NCI-H1930 (cell line): ENCODE measurements around the gene CTXN1.

ENCODE experiments used
- DNase-seq, 2 experiments: peaks; one replicate each; lab custom pipeline; 2025; lab: John Stamatoyannopoulos, UW

CTXN1 gene

DNA sequence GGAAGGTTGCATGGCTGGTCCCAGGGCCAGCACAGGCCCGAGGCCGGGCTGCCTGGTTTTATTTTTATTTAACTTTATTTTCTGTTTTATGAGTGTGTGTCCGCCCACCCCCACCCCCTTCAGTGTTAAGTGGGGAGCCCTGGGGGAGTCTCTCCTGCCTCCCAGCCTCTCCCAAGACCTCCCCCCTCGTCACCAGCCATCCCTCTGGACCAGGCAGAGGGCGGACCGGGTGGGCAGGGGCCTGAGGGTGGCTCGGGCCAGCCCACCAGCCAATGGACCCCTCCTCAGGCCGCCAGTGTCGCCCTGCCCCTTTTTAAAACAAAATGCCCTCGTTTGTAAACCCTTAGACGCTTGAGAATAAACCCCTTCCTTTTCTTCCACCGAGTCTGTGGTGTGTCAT, 11.8 kb downstream of the CTXN1 start:
- DNase-seq: no peak

GRCh38 chr19:7913652-7914051, 12.3 kb downstream of the CTXN1 start:
- no peak for DNase-seq

DNA sequence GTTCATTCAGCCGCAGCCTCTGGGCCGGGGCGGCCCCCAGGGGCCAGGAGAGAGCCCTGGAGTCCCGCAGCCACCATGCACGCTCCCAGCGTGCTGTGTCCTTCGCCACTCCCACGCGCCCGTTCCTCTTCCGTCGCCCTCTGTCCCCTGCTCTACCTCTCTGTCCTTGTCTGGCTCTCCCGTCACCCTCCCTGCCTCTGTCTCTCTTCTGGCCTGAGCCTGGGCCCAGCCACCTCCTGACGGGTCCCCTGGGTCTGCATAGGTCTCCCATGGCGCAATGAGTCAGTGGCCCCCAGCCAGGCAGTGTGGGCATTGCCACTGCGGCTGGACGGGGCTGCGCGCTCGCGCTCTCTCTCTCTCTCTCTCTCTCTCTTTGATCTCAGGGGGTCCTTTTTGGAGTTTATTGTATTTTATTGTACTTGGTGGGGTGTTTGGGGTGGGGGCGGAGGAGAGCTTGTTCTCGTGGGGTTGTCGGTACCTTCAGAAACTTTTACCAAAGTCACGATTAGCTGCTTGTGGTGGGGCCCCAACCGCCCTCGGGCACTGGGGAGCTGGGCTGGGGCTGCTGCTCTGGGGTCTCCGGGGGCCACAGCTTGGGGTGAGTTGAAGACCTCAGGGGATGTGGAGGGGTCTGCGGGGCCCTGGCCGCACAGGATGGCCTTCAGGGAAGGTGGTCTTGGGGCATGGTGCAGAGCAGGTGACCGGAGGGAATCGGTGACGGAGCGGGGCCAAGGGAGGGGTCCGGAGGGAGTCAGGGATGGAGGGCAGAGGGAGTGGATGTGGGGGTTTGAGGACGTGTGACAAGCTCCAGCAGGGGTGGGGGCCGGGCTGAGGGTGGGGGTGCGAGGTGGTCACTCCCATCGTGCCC, 13.0 kb downstream of the CTXN1 start:
- no peak for DNase-seq

DNA sequence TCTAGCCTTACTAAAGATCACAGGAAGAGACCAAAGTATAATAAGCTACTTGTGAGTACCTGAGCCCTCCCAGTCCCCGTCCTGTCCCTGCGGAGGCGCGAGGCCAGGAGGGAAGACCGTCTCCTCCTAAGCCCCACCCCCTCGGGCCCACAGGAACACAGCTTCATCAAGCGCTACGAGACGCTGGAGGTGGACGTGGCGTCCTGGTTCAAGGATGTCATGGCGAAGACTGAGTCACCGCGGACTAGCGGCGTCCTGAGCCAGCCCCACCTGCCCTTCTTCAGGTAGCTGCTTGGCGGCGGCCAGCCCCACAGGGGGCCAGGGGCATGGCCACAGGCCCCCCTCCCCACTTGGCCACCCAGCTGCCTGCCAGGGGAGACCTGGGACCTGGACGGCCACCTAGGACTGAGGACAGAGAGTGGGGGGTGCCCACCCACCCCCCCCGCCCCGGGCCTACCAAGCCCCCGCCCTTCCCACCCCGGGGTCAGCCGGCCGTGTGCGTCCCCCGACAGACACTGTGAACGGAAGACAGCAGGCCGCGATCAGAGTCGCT, 13.7 kb downstream of the CTXN1 start:
- no peak for DNase-seq

- no peak for DNase-seq
These were observed 14.3 kb downstream of the CTXN1 start for GRCh38 chr19:7911508-7912143.

DNA sequence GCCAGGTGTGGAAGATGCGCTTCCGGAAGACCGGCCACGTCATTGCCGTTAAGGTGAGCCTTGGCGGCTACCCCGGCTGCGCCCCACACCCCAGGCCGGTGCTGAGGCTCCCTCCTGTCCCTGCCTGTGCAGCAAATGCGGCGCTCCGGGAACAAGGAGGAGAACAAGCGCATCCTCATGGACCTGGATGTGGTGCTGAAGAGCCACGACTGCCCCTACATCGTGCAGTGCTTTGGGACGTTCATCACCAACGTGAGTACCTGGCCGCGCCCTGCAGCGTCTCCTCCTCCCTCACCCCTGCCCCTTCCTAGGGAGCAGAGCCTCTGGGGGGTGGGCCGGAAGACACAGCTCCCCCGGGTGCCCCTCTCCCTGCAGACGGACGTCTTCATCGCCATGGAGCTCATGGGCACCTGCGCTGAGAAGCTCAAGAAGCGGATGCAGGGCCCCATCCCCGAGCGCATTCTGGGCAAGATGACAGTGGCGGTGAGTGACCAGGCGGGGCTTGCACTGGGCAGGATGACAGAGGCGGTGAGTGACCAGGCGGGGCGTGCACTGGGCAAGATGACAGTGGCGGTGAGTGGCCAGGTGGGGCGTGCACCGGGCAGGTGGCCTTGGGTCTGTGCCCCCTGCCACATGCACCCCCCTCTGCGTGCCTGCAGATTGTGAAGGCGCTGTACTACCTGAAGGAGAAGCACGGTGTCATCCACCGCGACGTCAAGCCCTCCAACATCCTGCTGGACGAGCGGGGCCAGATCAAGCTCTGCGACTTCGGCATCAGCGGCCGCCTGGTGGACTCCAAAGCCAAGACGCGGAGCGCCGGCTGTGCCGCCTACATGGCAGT, 15.4 kb downstream of the CTXN1 start:
- no peak for DNase-seq

GRCh38 chr19:7909471-7910067, 16.4 kb downstream of the CTXN1 start:
- no peak for DNase-seq

GRCh38 chr19:7908742-7909461, 17.0 kb downstream of the CTXN1 start:
- DNase-seq: no peak

DNA sequence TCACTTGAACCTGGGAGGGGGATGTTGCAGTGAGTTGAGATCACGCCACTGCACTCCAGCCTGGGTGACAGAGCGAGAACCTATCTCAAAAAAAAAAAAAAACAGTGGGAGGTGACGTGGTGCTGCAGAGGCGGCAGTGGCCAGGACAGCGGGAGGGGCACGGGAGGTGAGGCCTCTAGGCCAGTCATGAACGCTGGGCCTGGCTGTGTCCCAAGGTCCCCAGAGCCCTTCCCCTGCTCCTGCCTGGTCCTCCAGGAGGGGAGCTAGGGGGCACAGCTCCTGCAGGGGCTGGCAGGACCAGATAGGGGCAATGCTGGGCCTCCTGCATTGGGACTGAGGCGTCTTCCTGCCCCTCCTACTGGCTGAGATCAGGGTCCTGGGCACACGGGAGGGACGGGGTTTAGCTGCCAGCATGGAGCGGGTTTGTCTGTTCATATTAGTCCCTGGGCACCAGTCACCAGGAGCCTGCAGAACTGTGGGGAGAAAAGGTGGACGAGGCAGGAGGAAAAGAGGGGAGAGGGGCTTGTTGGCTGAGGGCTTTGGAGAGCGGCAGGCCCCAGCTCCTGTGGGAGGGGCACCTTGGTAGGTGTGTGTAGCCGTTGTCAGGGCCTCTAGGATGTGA, 17.7 kb downstream of the CTXN1 start:
- no peak for DNase-seq

GRCh38 chr19:7907544-7907943, 18.4 kb downstream of the CTXN1 start:
- no peak for DNase-seq

GRCh38 chr19:7907122-7907521, 18.8 kb downstream of the CTXN1 start:
- no peak for DNase-seq

DNA sequence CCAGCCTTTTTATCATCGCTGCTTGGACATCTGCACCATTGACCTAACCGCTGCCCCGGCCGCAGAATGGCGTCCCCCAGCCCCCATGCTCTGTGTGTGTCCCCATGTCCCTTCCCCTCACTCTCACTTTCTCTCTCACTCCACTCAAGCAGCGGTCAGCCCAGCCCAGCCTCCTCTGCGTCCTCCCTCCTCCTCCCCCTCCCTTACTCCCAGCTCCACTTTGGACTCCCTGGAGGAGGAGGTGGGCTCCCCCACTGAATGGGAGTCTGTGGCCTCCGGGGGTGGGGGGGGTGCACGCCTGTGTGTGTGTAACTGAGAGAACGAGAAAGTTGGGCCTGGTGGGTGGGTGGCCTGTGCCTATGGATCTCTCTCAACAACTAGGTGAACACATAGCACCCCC, 20.1 kb downstream of the CTXN1 start:
- no peak for DNase-seq

DNA sequence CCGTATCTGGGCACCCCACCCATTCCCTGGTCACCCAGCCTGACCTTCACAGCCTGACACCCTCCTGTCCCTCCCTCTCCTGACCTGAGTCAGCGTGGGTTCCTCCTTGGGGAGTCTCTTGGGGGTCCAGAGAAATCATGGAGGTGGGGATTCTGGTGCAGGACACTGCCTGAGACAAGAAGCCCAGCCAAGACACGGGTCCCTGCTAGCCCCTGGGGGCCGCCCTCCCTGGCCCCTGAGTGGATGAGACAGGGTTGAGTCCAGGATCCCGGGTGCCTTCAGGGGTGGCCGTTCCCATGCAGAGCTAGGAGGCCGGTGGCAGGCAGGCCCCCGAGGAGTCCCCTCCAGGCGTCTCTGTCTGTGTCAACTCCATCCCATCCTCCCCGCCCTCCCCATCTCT, 20.7 kb downstream of the CTXN1 start:
- no peak for DNase-seq

GRCh38 chr19:7904074-7905020, 21.6 kb downstream of the CTXN1 start:
- DNase-seq: no peak

DNA sequence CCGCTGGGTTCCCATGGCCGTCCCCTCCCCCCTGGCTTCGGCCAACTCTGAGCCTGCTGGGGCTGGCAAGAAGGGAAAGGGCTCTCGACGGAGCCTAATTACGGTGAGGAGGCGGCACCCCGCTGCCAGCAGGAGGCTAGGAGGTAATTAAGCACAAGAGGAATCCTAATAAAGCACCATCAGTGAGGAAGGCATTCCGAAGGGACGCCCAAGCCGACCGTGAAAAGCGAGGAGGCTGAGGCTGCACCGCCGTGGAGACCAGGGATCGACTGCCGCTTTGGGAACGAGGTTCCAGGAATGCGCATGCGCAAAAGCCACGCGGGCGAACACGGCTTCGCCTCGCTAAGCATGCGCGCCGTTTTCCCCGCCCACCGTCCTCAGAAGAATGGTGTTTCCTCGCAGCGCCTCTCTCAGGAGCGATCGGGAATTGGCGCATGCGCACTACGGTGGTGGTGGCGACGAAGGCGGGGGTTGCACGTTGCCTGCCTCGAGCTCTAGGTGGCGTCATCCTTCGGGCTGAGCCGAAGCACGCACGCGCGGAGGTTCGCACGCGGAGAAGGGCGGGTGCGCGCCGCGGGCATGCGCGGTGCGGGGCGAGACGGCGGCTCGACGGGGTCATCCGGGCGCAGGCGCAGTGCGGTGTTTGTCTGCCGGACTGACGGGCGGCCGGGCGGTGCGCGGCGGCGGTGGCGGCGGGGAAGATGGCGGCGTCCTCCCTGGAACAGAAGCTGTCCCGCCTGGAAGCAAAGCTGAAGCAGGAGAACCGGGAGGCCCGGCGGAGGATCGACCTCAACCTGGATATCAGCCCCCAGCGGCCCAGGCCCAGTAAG, 22.5 kb downstream of the CTXN1 start, which contains the start of gene MAP2K7:
Gene MAP2K7, plus strand, starts transcription at position 634 of the 830 bp plus-strand sequence. Its CDS starts 68 bp downstream, at position 702.
- DNase-seq: peak; percentile 94 to 98

- DNase-seq: no peak
These were observed 23.1 kb downstream of the CTXN1 start for GRCh38 chr19:7902796-7903243.

GRCh38 chr19:7901337-7901736, 24.6 kb downstream of the CTXN1 start:
- no peak for DNase-seq

GRCh38 chr19:7900931-7901330, 25.0 kb downstream of the CTXN1 start:
- DNase-seq: no peak
